MCF 10A (cell line): ENCODE results near the gene TFIP11. TPM values are rescaled to one million over a fixed set of nuclear protein-coding genes. Genes with fewer than 3 reads are reported as not detected.
A peak's percentile ranks its signal among the peaks of the same experiment; 100 is the strongest.

Experiments
- BruUV-seq: library from RNA; stranded (reverse); fragments of 400-500 nt; replicated peaks from 2 replicates; lab custom pipeline; 2021; lab: Mats Ljungman, UMichigan
- CTCF ChIA-PET: fragments of 300-600 bp; sonication (Branson Sonifier 250); formaldehyde crosslinking; extraction: SDS; loops from one replicate; lab custom pipeline; 2021; ENCODE audit warnings: antibody characterized with exemption, inconsistent platforms; lab: Yijun Ruan, JAX
- POLR2A ChIA-PET: fragments of 300-600, 350-650 bp; sonication (Branson Sonifier 250); formaldehyde crosslinking; extraction: SDS; loops from one replicate; lab custom pipeline; 2020; ENCODE audit warnings: antibody characterized with exemption, inconsistent platforms; lab: Yijun Ruan, JAX
- DNase-seq: peaks from one replicate; pipeline ENCODE4 v3.0.0-alpha.2; 2018; ENCODE audit not compliant: unreplicated experiment
- H3K27ac Mint-ChIP-seq: one replicate; pipeline ENCODE4 v1.8.0; 2022; ENCODE audit warnings: mild to moderate bottlenecking, low read depth, mixed read lengths; ENCODE audit not compliant: unreplicated experiment
- H3K27me3 Mint-ChIP-seq: one replicate; pipeline ENCODE4 v1.8.0; 2022; ENCODE audit warnings: mixed read lengths; ENCODE audit not compliant: insufficient read depth, unreplicated experiment
- H3K36me3 Mint-ChIP-seq: one replicate; pipeline ENCODE4 v1.8.0; 2022; ENCODE audit warnings: mild to moderate bottlenecking, moderate library complexity, mixed read lengths; ENCODE audit not compliant: insufficient read depth, unreplicated experiment
- H3K4me1 Mint-ChIP-seq: one replicate; pipeline ENCODE4 v1.8.0; 2022; ENCODE audit warnings: mixed read lengths; ENCODE audit not compliant: insufficient read depth, unreplicated experiment
- H3K4me3 Mint-ChIP-seq: one replicate; pipeline ENCODE4 v1.8.0; 2022; ENCODE audit warnings: mild to moderate bottlenecking, moderate library complexity, mixed read lengths; ENCODE audit not compliant: unreplicated experiment
- H3K9me3 Mint-ChIP-seq: one replicate; pipeline ENCODE4 v1.8.0; 2022; ENCODE audit warnings: mixed read lengths; ENCODE audit not compliant: unreplicated experiment
- CTCF ChIP-seq: fragments of 200-600 bp; IDR thresholded peaks from one replicate; pipeline ENCODE4 v1.8.0; 2022; ENCODE audit warnings: antibody characterized with exemption, mild to moderate bottlenecking; ENCODE audit not compliant: unreplicated experiment
- intact Hi-C: fragments of 100-400 bp; cut with micrococcal nuclease; formaldehyde crosslinking; loops from 2 replicates; pipeline ENCODE4 v1.14.1; 2022
- total RNA-seq: library from RNA; stranded (reverse); gene quantifications from 2 replicates; pipeline ENCODE4 v1.2.3, GENCODE V29; 2022

The TFIP11 gene
- total RNA-seq, 1 experiment from 2014 or later = 41.0 TPM

GRCh38 chr22:26485013-26485412, 27.3 kb downstream of the TFIP11 start:
- CTCF ChIA-PET = interaction anchor here (0.6 to 2.8 kb wide), 6 partner anchors 9 to 118 kb away, joined by 3 to 9 read pairs (median 3); no protein-coding TSS in a partner anchor
- H3K4me3 Mint-ChIP-seq = peak overlapping the region; percentile 95
- H3K36me3 Mint-ChIP-seq = peaks cover 30% of the 10 kb centered on the region
- peak overlapping the region; percentile 99 for H3K27ac Mint-ChIP-seq
- intact Hi-C loops = no loop called here
- DNase-seq = peak; percentile 46
- H3K9me3 Mint-ChIP-seq = no peaks in the 10 kb centered on the region
- H3K4me1 Mint-ChIP-seq = peaks cover 42% of the 10 kb centered on the region
- POLR2A ChIA-PET = interaction anchor here (0.7 to 6.1 kb wide), 16 partner anchors 9 to 1435 kb away, joined by 3 to 62 read pairs (median 6); partner anchors contain the start of genes PITPNB, TFIP11 and TPST2
- BruUV-seq = no TSS peak
- H3K27me3 Mint-ChIP-seq = no peaks in the 10 kb centered on the region
- no peak for TF ChIP-seq CTCF

GRCh38 chr22:26484360-26484706, 27.9 kb downstream of the TFIP11 start:
- intact Hi-C loops = no loop called here
- TF ChIP-seq CTCF = no peak
- no peaks in the 10 kb centered on the region for H3K9me3 Mint-ChIP-seq
- TSS peak; percentile 51 for BruUV-seq
- CTCF ChIA-PET = interaction anchor here (0.5 to 2.8 kb wide), 12 partner anchors 9 to 1507 kb away, joined by 3 to 9 read pairs (median 4); no protein-coding TSS in a partner anchor
- peaks cover 49% of the 10 kb centered on the region for H3K4me1 Mint-ChIP-seq
- H3K27me3 Mint-ChIP-seq = no peaks in the 10 kb centered on the region
- H3K4me3 Mint-ChIP-seq = peak overlapping the region; percentile 95
- peaks cover 25% of the 10 kb centered on the region for H3K36me3 Mint-ChIP-seq
- DNase-seq = no peak
- POLR2A ChIA-PET = interaction anchor here (0.7 to 6.1 kb wide), 18 partner anchors 10 to 1435 kb away, joined by 3 to 62 read pairs (median 6); partner anchors contain the start of genes PITPNB, TFIP11 and TPST2
- peak overlapping the region; percentile 99 for H3K27ac Mint-ChIP-seq

DNA sequence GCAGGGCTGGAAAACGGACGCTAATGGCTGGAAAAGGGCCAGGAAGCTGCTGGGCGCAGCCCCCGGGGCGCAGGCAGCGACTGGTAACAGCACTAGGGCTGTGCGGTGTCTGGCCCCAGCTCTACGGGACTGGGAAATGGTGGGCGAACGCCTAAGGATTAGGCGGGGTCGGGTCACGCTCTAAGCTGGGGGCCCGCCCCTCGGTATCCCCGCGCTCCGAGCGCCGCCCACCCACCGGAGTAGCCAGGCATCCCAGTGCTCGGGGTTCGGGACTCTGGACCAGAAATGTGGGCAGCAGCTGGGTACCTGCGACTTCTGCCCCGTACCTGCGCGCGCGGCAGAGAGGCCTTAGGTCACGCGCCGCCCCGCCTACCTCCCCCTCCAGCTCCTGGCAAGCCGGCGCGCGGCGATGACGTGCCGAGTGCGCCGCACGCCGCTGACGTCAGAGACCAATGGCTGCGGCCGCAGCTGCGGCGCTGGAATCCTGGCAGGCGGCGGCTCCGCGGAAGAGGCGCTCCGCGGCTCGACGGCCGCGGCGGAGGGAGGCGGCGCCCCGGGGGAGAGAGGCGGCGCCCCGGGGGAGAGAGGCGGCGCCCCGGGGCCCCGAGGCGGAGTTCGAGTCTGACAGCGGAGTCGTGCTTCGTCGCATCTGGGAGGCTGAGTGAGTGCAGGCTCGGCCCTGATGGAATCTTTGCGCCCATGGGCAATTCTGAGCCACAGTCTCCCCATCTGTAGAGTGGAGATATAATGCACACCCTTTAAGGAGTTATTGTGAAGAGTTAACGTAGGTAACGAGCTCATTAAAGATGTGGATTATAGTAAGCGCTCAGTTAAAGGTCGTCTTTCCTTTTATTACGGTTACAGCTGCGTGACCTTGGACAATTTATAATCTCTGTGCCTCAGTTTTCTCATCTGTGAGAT, 28.6 kb downstream of the TFIP11 start, which contains the start of the genes HPS4 and SRRD:
TSS of gene HPS4 (minus strand) at position 345 of the 921 bp plus-strand sequence. CDS start 2,021 bp downstream, outside the sequence.
TSS of gene SRRD (plus strand) at position 439 of the 921 bp plus-strand sequence. CDS start at position 453, 14 bp downstream.
- H3K27me3 Mint-ChIP-seq = no peaks in the 10 kb centered on the region
- H3K36me3 Mint-ChIP-seq = peaks cover 20% of the 10 kb centered on the region
- H3K4me1 Mint-ChIP-seq = peaks cover 51% of the 10 kb centered on the region
- peak within 1 kb of the TSS; percentile 99 for H3K27ac Mint-ChIP-seq
- no peaks in the 10 kb centered on the region for H3K9me3 Mint-ChIP-seq
- DNase-seq = peak; percentile 88
- TF ChIP-seq CTCF = no peak
- intact Hi-C loops = no loop called here
- POLR2A ChIA-PET = interaction anchor here (0.6 to 6.1 kb wide), 28 partner anchors 8 to 1494 kb away, joined by 3 to 62 read pairs (median 4); partner anchors contain the start of genes PITPNB, TFIP11 and TPST2
- CTCF ChIA-PET = interaction anchor here (0.5 to 2.8 kb wide), 16 partner anchors 8 to 1506 kb away, joined by 3 to 9 read pairs (median 4); no protein-coding TSS in a partner anchor
- BruUV-seq = no TSS peak
- H3K4me3 Mint-ChIP-seq = peak within 1 kb of the TSS; percentile 95
